CD4-positive, alpha-beta T cell (primary cell): ENCODE data around the gene IGFBPL1. TPM values are rescaled to one million over a fixed set of nuclear protein-coding genes. Genes with fewer than 3 reads are reported as not detected.

Source experiments
- ATAC-seq: fragments of 200-7000 bp; cut with Tn5 transposase; one replicate; pipeline ENCODE4 v1.10.0; 2022; ENCODE audit warnings: mild to moderate bottlenecking; ENCODE audit not compliant: poor library complexity
- CTCF ChIA-PET: fragments of 350-600 bp; sonication (Branson Sonifier 250); formaldehyde crosslinking; loops from one replicate; lab custom pipeline; 2021; ENCODE audit warnings: antibody characterized with exemption, inconsistent platforms; lab: Charles Lee
- POLR2A ChIA-PET: fragments of 350-600 bp; sonication (Branson Sonifier 250); formaldehyde crosslinking; loops from one replicate; lab custom pipeline; 2021; ENCODE audit warnings: antibody characterized with exemption, inconsistent platforms; lab: Charles Lee
- DNase-seq, 14 experiments: peaks; one replicate each; pipeline ENCODE4 v3.0.0-alpha.2; 2013 to 2020; ENCODE audit warnings: mixed read lengths in 2 of 14
- H3K27ac ChIP-seq, 2 donors: one replicate each; pipeline versions ENCODE4 v1.5.1 to v1.7.0; 2013; ENCODE audit warnings: low read length in 2 of 2, low read depth in 1 of 2, mild to moderate bottlenecking in 1 of 2
- H3K27me3 ChIP-seq, 2 experiments: 1 replicate in 1 of 2; 2 replicates in 1 of 2; pipeline versions ENCODE4 v1.6.1 to v1.7.0; 2013; ENCODE audit warnings: low read length in 2 of 2, control low read depth in 1 of 2, mild to moderate bottlenecking in 1 of 2, moderate library complexity in 1 of 2; ENCODE audit not compliant: insufficient read depth in 2 of 2, control insufficient read depth in 1 of 2
- H3K36me3 ChIP-seq: one replicate; pipeline ENCODE4 v1.6.1; 2013; ENCODE audit warnings: low read length, control low read depth; ENCODE audit not compliant: insufficient read depth
- H3K4me1 ChIP-seq: one replicate; pipeline ENCODE4 v1.6.1; 2013; ENCODE audit warnings: low read length, control low read depth; ENCODE audit not compliant: insufficient read depth
- H3K4me3 ChIP-seq: one replicate; pipeline ENCODE4 v1.5.1; 2013; ENCODE audit warnings: mild to moderate bottlenecking, low read length, moderate library complexity
- H3K9me3 ChIP-seq, 2 experiments: 1 replicate in 1 of 2; 2 replicates in 1 of 2; pipeline versions ENCODE4 v1.6.1 to v1.7.0; 2013; ENCODE audit warnings: low read length in 2 of 2, mild to moderate bottlenecking in 2 of 2, control low read depth in 1 of 2, moderate library complexity in 1 of 2; ENCODE audit not compliant: control insufficient read depth in 1 of 2, insufficient read depth in 1 of 2
- H3K27ac Mint-ChIP-seq: one replicate; pipeline ENCODE4 v1.8.0; 2020; ENCODE audit warnings: mixed read lengths
- H3K27me3 Mint-ChIP-seq: one replicate; pipeline ENCODE4 v1.8.0; 2021; ENCODE audit warnings: mixed read lengths
- H3K36me3 Mint-ChIP-seq: one replicate; pipeline ENCODE4 v1.8.0; 2021; ENCODE audit warnings: low read depth, mixed read lengths
- H3K4me1 Mint-ChIP-seq: one replicate; pipeline ENCODE4 v1.8.0; 2021; ENCODE audit warnings: low read depth, mixed read lengths
- H3K4me3 Mint-ChIP-seq: one replicate; pipeline ENCODE4 v1.8.0; 2020; ENCODE audit warnings: mild to moderate bottlenecking, mixed read lengths
- H3K9me3 Mint-ChIP-seq: one replicate; pipeline ENCODE4 v1.8.0; 2020; ENCODE audit warnings: mixed read lengths
- CTCF ChIP-seq: fragments of 200-600 bp; IDR thresholded peaks from one replicate; pipeline ENCODE4 v1.8.0; 2022; ENCODE audit warnings: antibody characterized with exemption, mild to moderate bottlenecking
- intact Hi-C, 2 experiments: fragments of 100-400 bp; cut with DNase I in 1 of 2; cut with micrococcal nuclease in 1 of 2; formaldehyde crosslinking; loops; one replicate each; pipeline versions ENCODE4 v1.15.1 to v1.9.0; 2023 to 2025; cut with DNase I, micrococcal nuclease
- total RNA-seq, 174 experiments: library from RNA in 2 of 174; stranded (reverse) in 2 of 174; gene quantifications; one replicate each; pipeline ENCODE4 v1.2.3 and lab custom pipeline; 2021 to 2026

IGFBPL1 gene
- total RNA-seq, 2 experiments from 2014 or later, result not detected

GRCh38 chr9:38415856-38416255 is 8.4 kb downstream of the IGFBPL1 start:
- Mint-ChIP-seq H3K4me3 (no peak overlapping the region), H3K27ac (no peak overlapping the region), H3K36me3 (no peaks in the 10 kb centered on the region), H3K4me1 (no peaks in the 10 kb centered on the region), H3K27me3 (peaks cover 14% of the 10 kb centered on the region), H3K9me3 (no peaks in the 10 kb centered on the region)
- H3K4me1 ChIP-seq, result no peaks in the 10 kb centered on the region
- no peak overlapping the region for H3K4me3 ChIP-seq
- POLR2A ChIA-PET, result no interaction called here
- ATAC-seq (no peak), DNase-seq (no peak)
- intact Hi-C loops, result no loop called here
- no peak for TF ChIP-seq CTCF
- no peaks in the 10 kb centered on the region for H3K36me3 ChIP-seq
- peaks cover 0 to 2% of the 10 kb centered on the region in 2 experiments for H3K27me3 ChIP-seq
- CTCF ChIA-PET, result no interaction called here
- no peak overlapping the region for H3K27ac ChIP-seq
- no peaks in the 10 kb centered on the region for H3K9me3 ChIP-seq

GRCh38 chr9:38414040-38414723 is 10.1 kb downstream of the IGFBPL1 start:
- CTCF ChIA-PET, result no interaction called here

GRCh38 chr9:38413283-38413682 is 11.0 kb downstream of the IGFBPL1 start:
- intact Hi-C loops, result no loop called here
- no peaks in the 10 kb centered on the region for H3K9me3 Mint-ChIP-seq
- TF ChIP-seq CTCF, result no peak
- H3K27ac Mint-ChIP-seq, result no peak overlapping the region
- CTCF ChIA-PET, result no interaction called here
- H3K4me1 ChIP-seq, result no peaks in the 10 kb centered on the region
- H3K27ac ChIP-seq, result no peak overlapping the region
- no peaks in the 10 kb centered on the region for H3K4me1 Mint-ChIP-seq
- no peak overlapping the region for H3K4me3 Mint-ChIP-seq
- H3K27me3 ChIP-seq, result no peaks in the 10 kb centered on the region
- no peaks in the 10 kb centered on the region for H3K36me3 Mint-ChIP-seq
- POLR2A ChIA-PET, result no interaction called here
- no peaks in the 10 kb centered on the region for H3K36me3 ChIP-seq
- ATAC-seq (no peak), DNase-seq (no peak)
- H3K4me3 ChIP-seq, result no peak overlapping the region
- H3K9me3 ChIP-seq, result no peaks in the 10 kb centered on the region
- peaks cover 3% of the 10 kb centered on the region for H3K27me3 Mint-ChIP-seq

More at GRCh38 chr9:38414040-38414723, 10.1 kb downstream of the IGFBPL1 start:
- POLR2A ChIA-PET, result no interaction called here
- ATAC-seq (no peak), DNase-seq (no peak)
- no peak overlapping the region for H3K27ac Mint-ChIP-seq
- Histone ChIP-seq H3K27me3 (peaks cover 0 to under 1% of the 10 kb centered on the region in 2 experiments), H3K9me3 (no peaks in the 10 kb centered on the region), H3K4me1 (no peaks in the 10 kb centered on the region), H3K36me3 (no peaks in the 10 kb centered on the region), H3K27ac (no peak overlapping the region), H3K4me3 (no peak overlapping the region)
- intact Hi-C loops, result no loop called here
- H3K4me1 Mint-ChIP-seq, result no peaks in the 10 kb centered on the region
- H3K4me3 Mint-ChIP-seq, result no peak overlapping the region
- no peak for TF ChIP-seq CTCF
- H3K9me3 Mint-ChIP-seq, result no peaks in the 10 kb centered on the region
- H3K36me3 Mint-ChIP-seq, result no peaks in the 10 kb centered on the region
- H3K27me3 Mint-ChIP-seq, result peaks cover 9% of the 10 kb centered on the region
